HEK293 (cell line): ENCODE results near the gene SLC6A2.

Experiments
- CTCF ChIA-PET: fragments of 350-600 bp; formaldehyde crosslinking; extraction: SDS; loops from one replicate; lab custom pipeline; 2021; ENCODE audit warnings: antibody characterized with exemption; lab: Yijun Ruan, JAX
- POLR2A ChIA-PET: fragments of 300-600 bp; formaldehyde crosslinking; extraction: SDS; loops from one replicate; lab custom pipeline; 2020; ENCODE audit warnings: antibody characterized with exemption, inconsistent platforms; lab: Yijun Ruan, JAX
- H3K27ac ChIP-seq: fragments of 200-500 bp; sonication (Bioruptor generic); 2 replicates; pipeline ENCODE4 v1.5.1; 2014; ENCODE audit warnings: low read depth, low read length, control low read depth, inconsistent platforms; ENCODE audit errors: extremely low read depth
- H3K36me3 ChIP-seq, 2 experiments: fragments of 200-500 bp in 1 of 2; sonication (Bioruptor generic) in 1 of 2; 1 replicate in 1 of 2; 2 replicates in 1 of 2; pipeline ENCODE4 v1.5.1; 2014 to 2017; ENCODE audit warnings: inconsistent platforms in 2 of 2, low read length in 2 of 2; ENCODE audit not compliant: control insufficient read depth in 2 of 2, insufficient read depth in 1 of 2
- H3K4me1 ChIP-seq: fragments of 200-500 bp; sonication (Bioruptor generic); 2 replicates; pipeline ENCODE4 v1.5.1; 2014; ENCODE audit warnings: mild to moderate bottlenecking, low read length, inconsistent platforms; ENCODE audit not compliant: control insufficient read depth, insufficient read depth
- H3K4me3 ChIP-seq: 2 replicates; pipeline ENCODE4 v1.5.1; 2011; ENCODE audit warnings: low read depth, mild to moderate bottlenecking, control low read depth, low read length, moderate library complexity
- H3K9me3 ChIP-seq: fragments of 200-500 bp; sonication (Bioruptor generic); 2 replicates; pipeline ENCODE4 v1.5.1; 2014; ENCODE audit warnings: low read depth, low read length, inconsistent platforms; ENCODE audit not compliant: control insufficient read depth, insufficient read depth
- FEZF1 ChIP-seq: fragments of 450-650 bp; formaldehyde crosslinking; IDR thresholded peaks from 2 replicates; pipeline ENCODE4 v1.5.1; 2016; ENCODE audit warnings: missing biosample characterization, missing genetic modification characterization
- SP3 ChIP-seq: fragments of 450-650 bp; formaldehyde crosslinking; IDR thresholded peaks from 2 replicates; pipeline ENCODE4 v1.5.1; 2016; ENCODE audit warnings: missing biosample characterization, missing genetic modification characterization
- ZFP3 ChIP-seq: fragments of 450-650 bp; formaldehyde crosslinking; IDR thresholded peaks from 2 replicates; pipeline ENCODE4 v1.5.1; 2016; ENCODE audit warnings: low read depth, missing biosample characterization, missing genetic modification characterization
- ZFP41 ChIP-seq: fragments of 450-650 bp; formaldehyde crosslinking; IDR thresholded peaks from 2 replicates; pipeline ENCODE4 v1.5.1; 2016; ENCODE audit warnings: missing biosample characterization, missing genetic modification characterization, borderline replicate concordance
- ZNF10 ChIP-seq: fragments of 450-650 bp; formaldehyde crosslinking; IDR thresholded peaks from 2 replicates; pipeline ENCODE4 v1.5.1; 2017; ENCODE audit warnings: missing biosample characterization, missing genetic modification characterization
- ZNF112 ChIP-seq: fragments of 450-650 bp; formaldehyde crosslinking; IDR thresholded peaks from 2 replicates; pipeline ENCODE4 v1.5.0; 2017; ENCODE audit warnings: missing biosample characterization, missing genetic modification characterization
- ZNF23 ChIP-seq: fragments of 450-650 bp; formaldehyde crosslinking; IDR thresholded peaks from 2 replicates; pipeline ENCODE4 v1.5.1; 2016; ENCODE audit warnings: missing biosample characterization, missing genetic modification characterization, borderline replicate concordance
- ZNF366 ChIP-seq: fragments of 450-650 bp; formaldehyde crosslinking; conservative IDR thresholded peaks from 2 replicates; pipeline ENCODE4 v1.5.1; 2016; ENCODE audit warnings: missing biosample characterization, missing genetic modification characterization
- ZNF426 ChIP-seq: fragments of 450-650 bp; formaldehyde crosslinking; IDR thresholded peaks from 2 replicates; pipeline ENCODE4 v1.5.1; 2017; ENCODE audit warnings: missing biosample characterization, missing genetic modification characterization, mild to moderate bottlenecking, inconsistent platforms, moderate library complexity
- ZNF555 ChIP-seq: fragments of 450-650 bp; formaldehyde crosslinking; conservative IDR thresholded peaks from 2 replicates; pipeline ENCODE4 v1.5.1; 2017; ENCODE audit warnings: missing biosample characterization, mild to moderate bottlenecking, missing genetic modification characterization, inconsistent platforms
- ZNF585B ChIP-seq: fragments of 450-650 bp; formaldehyde crosslinking; IDR thresholded peaks from 2 replicates; pipeline ENCODE4 v1.5.1; 2016; ENCODE audit warnings: missing biosample characterization, missing genetic modification characterization
- ZNF707 ChIP-seq: fragments of 450-650 bp; formaldehyde crosslinking; IDR thresholded peaks from 2 replicates; pipeline ENCODE4 v1.5.1; 2016; ENCODE audit warnings: missing biosample characterization, missing genetic modification characterization
- ZNF747 ChIP-seq: fragments of 450-650 bp; formaldehyde crosslinking; IDR thresholded peaks from 2 replicates; pipeline ENCODE4 v1.5.1; 2016; ENCODE audit warnings: missing biosample characterization, missing genetic modification characterization
- ZNF830 ChIP-seq: fragments of 450-650 bp; IDR thresholded peaks from 2 replicates; pipeline ENCODE4 v1.5.0; 2018; ENCODE audit warnings: missing biosample characterization, missing genetic modification characterization, low read depth, mild to moderate bottlenecking, moderate library complexity
- TF ChIP-seq, protein P1 (sequence below): fragments of 450-650 bp; formaldehyde crosslinking; IDR thresholded peaks from 2 replicates; pipeline ENCODE4 v1.5.1; 2017; ENCODE audit warnings: missing biosample characterization, missing genetic modification characterization
- TF ChIP-seq, protein P2 (sequence below): fragments of 450-650 bp; formaldehyde crosslinking; conservative IDR thresholded peaks from 2 replicates; pipeline ENCODE4 v1.5.1; 2016; ENCODE audit warnings: low read depth, missing biosample characterization, missing genetic modification characterization
- TF ChIP-seq, protein P3 (sequence below): fragments of 450-650 bp; formaldehyde crosslinking; IDR thresholded peaks from 2 replicates; pipeline ENCODE4 v1.5.1; 2016; ENCODE audit warnings: missing biosample characterization, missing genetic modification characterization
- TF ChIP-seq, protein P4 (sequence below): fragments of 450-650 bp; formaldehyde crosslinking; optimal IDR thresholded peaks from 2 replicates; pipeline ENCODE3; 2016; ENCODE audit warnings: missing biosample characterization, mild to moderate bottlenecking, missing genetic modification characterization
- TF ChIP-seq, protein P5 (sequence below): fragments of 450-650 bp; formaldehyde crosslinking; IDR thresholded peaks from 2 replicates; pipeline ENCODE4 v1.5.1; 2016; ENCODE audit warnings: missing biosample characterization, missing genetic modification characterization

SLC6A2 gene

GRCh38 chr16:55706739-55707384, 51.1 kb downstream of the SLC6A2 start (continued):
- TF ChIP-seq, protein P1, sequence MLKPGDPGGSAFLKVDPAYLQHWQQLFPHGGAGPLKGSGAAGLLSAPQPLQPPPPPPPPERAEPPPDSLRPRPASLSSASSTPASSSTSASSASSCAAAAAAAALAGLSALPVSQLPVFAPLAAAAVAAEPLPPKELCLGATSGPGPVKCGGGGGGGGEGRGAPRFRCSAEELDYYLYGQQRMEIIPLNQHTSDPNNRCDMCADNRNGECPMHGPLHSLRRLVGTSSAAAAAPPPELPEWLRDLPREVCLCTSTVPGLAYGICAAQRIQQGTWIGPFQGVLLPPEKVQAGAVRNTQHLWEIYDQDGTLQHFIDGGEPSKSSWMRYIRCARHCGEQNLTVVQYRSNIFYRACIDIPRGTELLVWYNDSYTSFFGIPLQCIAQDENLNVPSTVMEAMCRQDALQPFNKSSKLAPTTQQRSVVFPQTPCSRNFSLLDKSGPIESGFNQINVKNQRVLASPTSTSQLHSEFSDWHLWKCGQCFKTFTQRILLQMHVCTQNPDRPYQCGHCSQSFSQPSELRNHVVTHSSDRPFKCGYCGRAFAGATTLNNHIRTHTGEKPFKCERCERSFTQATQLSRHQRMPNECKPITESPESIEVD (tag by site-specific recombination), result no peak
- TF ChIP-seq ZNF426 (tag by site-specific recombination) (no peak), ZNF830 (tag by site-specific recombination) (no peak), ZNF555 (tag by site-specific recombination) (no peak)

GRCh38 chr16:55709801-55710200, 54.0 kb downstream of the SLC6A2 start:
- TF ChIP-seq, protein P2, sequence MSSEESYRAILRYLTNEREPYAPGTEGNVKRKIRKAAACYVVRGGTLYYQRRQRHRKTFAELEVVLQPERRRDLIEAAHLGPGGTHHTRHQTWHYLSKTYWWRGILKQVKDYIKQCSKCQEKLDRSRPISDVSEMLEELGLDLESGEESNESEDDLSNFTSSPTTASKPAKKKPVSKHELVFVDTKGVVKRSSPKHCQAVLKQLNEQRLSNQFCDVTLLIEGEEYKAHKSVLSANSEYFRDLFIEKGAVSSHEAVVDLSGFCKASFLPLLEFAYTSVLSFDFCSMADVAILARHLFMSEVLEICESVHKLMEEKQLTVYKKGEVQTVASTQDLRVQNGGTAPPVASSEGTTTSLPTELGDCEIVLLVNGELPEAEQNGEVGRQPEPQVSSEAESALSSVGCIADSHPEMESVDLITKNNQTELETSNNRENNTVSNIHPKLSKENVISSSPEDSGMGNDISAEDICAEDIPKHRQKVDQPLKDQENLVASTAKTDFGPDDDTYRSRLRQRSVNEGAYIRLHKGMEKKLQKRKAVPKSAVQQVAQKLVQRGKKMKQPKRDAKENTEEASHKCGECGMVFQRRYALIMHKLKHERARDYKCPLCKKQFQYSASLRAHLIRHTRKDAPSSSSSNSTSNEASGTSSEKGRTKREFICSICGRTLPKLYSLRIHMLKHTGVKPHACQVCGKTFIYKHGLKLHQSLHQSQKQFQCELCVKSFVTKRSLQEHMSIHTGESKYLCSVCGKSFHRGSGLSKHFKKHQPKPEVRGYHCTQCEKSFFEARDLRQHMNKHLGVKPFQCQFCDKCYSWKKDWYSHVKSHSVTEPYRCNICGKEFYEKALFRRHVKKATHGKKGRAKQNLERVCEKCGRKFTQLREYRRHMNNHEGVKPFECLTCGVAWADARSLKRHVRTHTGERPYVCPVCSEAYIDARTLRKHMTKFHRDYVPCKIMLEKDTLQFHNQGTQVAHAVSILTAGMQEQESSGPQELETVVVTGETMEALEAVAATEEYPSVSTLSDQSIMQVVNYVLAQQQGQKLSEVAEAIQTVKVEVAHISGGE (tag by site-specific recombination), result no peak
- TF ChIP-seq FEZF1 (tag by site-specific recombination) (no peak), ZFP3 (no peak), ZFP41 (no peak), SP3 (no peak), ZNF366 (tag by site-specific recombination) (no peak), ZNF112 (no peak), ZNF23 (tag by site-specific recombination) (no peak), ZNF10 (tag by site-specific recombination) (no peak), ZNF747 (tag by site-specific recombination) (no peak), ZNF707 (tag by site-specific recombination) (no peak), ZNF585B (no peak)
- TF ChIP-seq, protein P3, sequence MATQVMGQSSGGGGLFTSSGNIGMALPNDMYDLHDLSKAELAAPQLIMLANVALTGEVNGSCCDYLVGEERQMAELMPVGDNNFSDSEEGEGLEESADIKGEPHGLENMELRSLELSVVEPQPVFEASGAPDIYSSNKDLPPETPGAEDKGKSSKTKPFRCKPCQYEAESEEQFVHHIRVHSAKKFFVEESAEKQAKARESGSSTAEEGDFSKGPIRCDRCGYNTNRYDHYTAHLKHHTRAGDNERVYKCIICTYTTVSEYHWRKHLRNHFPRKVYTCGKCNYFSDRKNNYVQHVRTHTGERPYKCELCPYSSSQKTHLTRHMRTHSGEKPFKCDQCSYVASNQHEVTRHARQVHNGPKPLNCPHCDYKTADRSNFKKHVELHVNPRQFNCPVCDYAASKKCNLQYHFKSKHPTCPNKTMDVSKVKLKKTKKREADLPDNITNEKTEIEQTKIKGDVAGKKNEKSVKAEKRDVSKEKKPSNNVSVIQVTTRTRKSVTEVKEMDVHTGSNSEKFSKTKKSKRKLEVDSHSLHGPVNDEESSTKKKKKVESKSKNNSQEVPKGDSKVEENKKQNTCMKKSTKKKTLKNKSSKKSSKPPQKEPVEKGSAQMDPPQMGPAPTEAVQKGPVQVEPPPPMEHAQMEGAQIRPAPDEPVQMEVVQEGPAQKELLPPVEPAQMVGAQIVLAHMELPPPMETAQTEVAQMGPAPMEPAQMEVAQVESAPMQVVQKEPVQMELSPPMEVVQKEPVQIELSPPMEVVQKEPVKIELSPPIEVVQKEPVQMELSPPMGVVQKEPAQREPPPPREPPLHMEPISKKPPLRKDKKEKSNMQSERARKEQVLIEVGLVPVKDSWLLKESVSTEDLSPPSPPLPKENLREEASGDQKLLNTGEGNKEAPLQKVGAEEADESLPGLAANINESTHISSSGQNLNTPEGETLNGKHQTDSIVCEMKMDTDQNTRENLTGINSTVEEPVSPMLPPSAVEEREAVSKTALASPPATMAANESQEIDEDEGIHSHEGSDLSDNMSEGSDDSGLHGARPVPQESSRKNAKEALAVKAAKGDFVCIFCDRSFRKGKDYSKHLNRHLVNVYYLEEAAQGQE (tag by site-specific recombination), result no peak
- TF ChIP-seq, protein P4, sequence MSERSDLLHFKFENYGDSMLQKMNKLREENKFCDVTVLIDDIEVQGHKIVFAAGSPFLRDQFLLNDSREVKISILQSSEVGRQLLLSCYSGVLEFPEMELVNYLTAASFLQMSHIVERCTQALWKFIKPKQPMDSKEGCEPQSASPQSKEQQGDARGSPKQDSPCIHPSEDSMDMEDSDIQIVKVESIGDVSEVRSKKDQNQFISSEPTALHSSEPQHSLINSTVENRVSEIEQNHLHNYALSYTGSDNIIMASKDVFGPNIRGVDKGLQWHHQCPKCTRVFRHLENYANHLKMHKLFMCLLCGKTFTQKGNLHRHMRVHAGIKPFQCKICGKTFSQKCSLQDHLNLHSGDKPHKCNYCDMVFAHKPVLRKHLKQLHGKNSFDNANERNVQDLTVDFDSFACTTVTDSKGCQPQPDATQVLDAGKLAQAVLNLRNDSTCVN, result no peak
- TF ChIP-seq, protein P5, sequence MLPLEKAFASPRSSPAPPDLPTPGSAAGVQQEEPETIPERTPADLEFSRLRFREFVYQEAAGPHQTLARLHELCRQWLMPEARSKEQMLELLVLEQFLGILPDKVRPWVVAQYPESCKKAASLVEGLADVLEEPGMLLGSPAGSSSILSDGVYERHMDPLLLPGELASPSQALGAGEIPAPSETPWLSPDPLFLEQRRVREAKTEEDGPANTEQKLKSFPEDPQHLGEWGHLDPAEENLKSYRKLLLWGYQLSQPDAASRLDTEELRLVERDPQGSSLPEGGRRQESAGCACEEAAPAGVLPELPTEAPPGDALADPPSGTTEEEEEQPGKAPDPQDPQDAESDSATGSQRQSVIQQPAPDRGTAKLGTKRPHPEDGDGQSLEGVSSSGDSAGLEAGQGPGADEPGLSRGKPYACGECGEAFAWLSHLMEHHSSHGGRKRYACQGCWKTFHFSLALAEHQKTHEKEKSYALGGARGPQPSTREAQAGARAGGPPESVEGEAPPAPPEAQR, result no peak
- Histone ChIP-seq H3K36me3 (no peaks in the 10 kb centered on the region), H3K27ac (no peak overlapping the region), H3K9me3 (no peaks in the 10 kb centered on the region), H3K4me1 (no peaks in the 10 kb centered on the region), H3K4me3 (no peak overlapping the region)
- ChIA-PET CTCF (interaction anchor here (0.6 to 17.4 kb wide), 6 partner anchors 132 to 646 kb away, joined by 3 to 407 read pairs (median 4); no protein-coding TSS in a partner anchor), POLR2A (no interaction called here)
